Jurkat, Clone E6-1 (cell line): ENCODE results near the gene OSBP2. TPM values are rescaled to one million over a fixed set of nuclear protein-coding genes. Genes with fewer than 3 reads are reported as not detected.

ENCODE experiments used
- DNase-seq: peaks from one replicate; pipeline ENCODE4 v3.0.0-alpha.2; 2011; ENCODE audit warnings: low read depth, low spot score
- H3K4me3 ChIP-seq: 2 replicates; pipeline ENCODE4 v1.5.1; 2011; ENCODE audit warnings: mild to moderate bottlenecking, low read length, control low read depth, moderate library complexity
- polyA plus RNA-seq: library from polyadenylated mRNA; unstranded; fragments of >200 nt; gene quantifications from one replicate; pipeline ENCODE4 v1.2.1, GENCODE V29; 2012; ENCODE audit warnings: missing spikeins; ENCODE audit not compliant: insufficient read length, insufficient read depth

Gene OSBP2
- 7.1 TPM for polyA plus RNA-seq

- H3K4me3 ChIP-seq = peak within 1 kb of the TSS; percentile 79
- no peak for DNase-seq
These were observed at the start of gene OSBP2 for GRCh38 chr22:30694640-30695350. Gene OSBP2, plus strand, starts transcription at chr22:30694874. Its CDS starts 36 bp downstream, at chr22:30694910.

- DNase-seq = no peak
- H3K4me3 ChIP-seq = no peak overlapping the region
These were observed 48.0 kb upstream of the OSBP2 start for GRCh38 chr22:30646518-30647160.

GRCh38 chr22:30647536-30647935 lies 47.1 kb upstream of the OSBP2 start:
- DNase-seq = no peak
- no peak overlapping the region for H3K4me3 ChIP-seq

- no peak overlapping the region for H3K4me3 ChIP-seq
- no peak for DNase-seq
These were observed 45.8 kb upstream of the OSBP2 start for GRCh38 chr22:30648825-30649224.

GRCh38 chr22:30649430-30650007 lies 45.2 kb upstream of the OSBP2 start:
- H3K4me3 ChIP-seq = no peak overlapping the region
- DNase-seq = no peak

- no peak overlapping the region for H3K4me3 ChIP-seq
- no peak for DNase-seq
These were observed 44.1 kb upstream of the OSBP2 start for GRCh38 chr22:30650508-30651116.

GRCh38 chr22:30652852-30653251 lies 41.8 kb upstream of the OSBP2 start:
- no peak overlapping the region for H3K4me3 ChIP-seq

GRCh38 chr22:30654361-30654760 lies 40.3 kb upstream of the OSBP2 start:
- DNase-seq = no peak
- H3K4me3 ChIP-seq = no peak overlapping the region

More at GRCh38 chr22:30652852-30653251, 41.8 kb upstream of the OSBP2 start:
- no peak for DNase-seq

- H3K4me3 ChIP-seq = no peak overlapping the region
- no peak for DNase-seq
These were observed 39.1 kb upstream of the OSBP2 start for GRCh38 chr22:30655532-30655931.

- no peak overlapping the region for H3K4me3 ChIP-seq
- DNase-seq = no peak
These were observed 32.6 kb upstream of the OSBP2 start for GRCh38 chr22:30662040-30662439.

GRCh38 chr22:30664798-30665197 lies 29.9 kb upstream of the OSBP2 start:
- DNase-seq = no peak
- no peak overlapping the region for H3K4me3 ChIP-seq

GRCh38 chr22:30665266-30665665 lies 29.4 kb upstream of the OSBP2 start:
- H3K4me3 ChIP-seq = no peak overlapping the region
- DNase-seq = no peak

- H3K4me3 ChIP-seq = no peak overlapping the region
- DNase-seq = no peak
These were observed 28.9 kb upstream of the OSBP2 start for GRCh38 chr22:30665786-30666185.

GRCh38 chr22:30667107-30667493 lies 27.6 kb upstream of the OSBP2 start:
- DNase-seq = no peak
- peak overlapping the region; percentile 67 for H3K4me3 ChIP-seq

GRCh38 chr22:30667494-30668385 lies 26.9 kb upstream of the OSBP2 start, which contains the start of gene DUSP18:
Gene DUSP18, minus strand, starts transcription at chr22:30667875. Its CDS starts 3,872 bp downstream, at chr22:30664003.
- H3K4me3 ChIP-seq = peak within 1 kb of the TSS; percentile 67
- DNase-seq = peak; percentile 68

GRCh38 chr22:30668386-30668710 lies 26.3 kb upstream of the OSBP2 start:
- H3K4me3 ChIP-seq = peak overlapping the region; percentile 67
- no peak for DNase-seq

- no peak overlapping the region for H3K4me3 ChIP-seq
These were observed 23.6 kb upstream of the OSBP2 start for GRCh38 chr22:30671071-30671470.

GRCh38 chr22:30673136-30673535 lies 21.5 kb upstream of the OSBP2 start:
- no peak overlapping the region for H3K4me3 ChIP-seq
- DNase-seq = no peak

More at GRCh38 chr22:30671071-30671470, 23.6 kb upstream of the OSBP2 start:
- DNase-seq = no peak

- DNase-seq = no peak
- H3K4me3 ChIP-seq = no peak overlapping the region
These were observed 20.2 kb upstream of the OSBP2 start for GRCh38 chr22:30674482-30674881.
